ENCODE data around the gene SORBS2.
"Not testable (repeated sequence)": the region's sequence is repeated elsewhere in the genome, so short reads cannot be mapped to it uniquely, and the experiment has no call there.

SORBS2 gene, protein sequence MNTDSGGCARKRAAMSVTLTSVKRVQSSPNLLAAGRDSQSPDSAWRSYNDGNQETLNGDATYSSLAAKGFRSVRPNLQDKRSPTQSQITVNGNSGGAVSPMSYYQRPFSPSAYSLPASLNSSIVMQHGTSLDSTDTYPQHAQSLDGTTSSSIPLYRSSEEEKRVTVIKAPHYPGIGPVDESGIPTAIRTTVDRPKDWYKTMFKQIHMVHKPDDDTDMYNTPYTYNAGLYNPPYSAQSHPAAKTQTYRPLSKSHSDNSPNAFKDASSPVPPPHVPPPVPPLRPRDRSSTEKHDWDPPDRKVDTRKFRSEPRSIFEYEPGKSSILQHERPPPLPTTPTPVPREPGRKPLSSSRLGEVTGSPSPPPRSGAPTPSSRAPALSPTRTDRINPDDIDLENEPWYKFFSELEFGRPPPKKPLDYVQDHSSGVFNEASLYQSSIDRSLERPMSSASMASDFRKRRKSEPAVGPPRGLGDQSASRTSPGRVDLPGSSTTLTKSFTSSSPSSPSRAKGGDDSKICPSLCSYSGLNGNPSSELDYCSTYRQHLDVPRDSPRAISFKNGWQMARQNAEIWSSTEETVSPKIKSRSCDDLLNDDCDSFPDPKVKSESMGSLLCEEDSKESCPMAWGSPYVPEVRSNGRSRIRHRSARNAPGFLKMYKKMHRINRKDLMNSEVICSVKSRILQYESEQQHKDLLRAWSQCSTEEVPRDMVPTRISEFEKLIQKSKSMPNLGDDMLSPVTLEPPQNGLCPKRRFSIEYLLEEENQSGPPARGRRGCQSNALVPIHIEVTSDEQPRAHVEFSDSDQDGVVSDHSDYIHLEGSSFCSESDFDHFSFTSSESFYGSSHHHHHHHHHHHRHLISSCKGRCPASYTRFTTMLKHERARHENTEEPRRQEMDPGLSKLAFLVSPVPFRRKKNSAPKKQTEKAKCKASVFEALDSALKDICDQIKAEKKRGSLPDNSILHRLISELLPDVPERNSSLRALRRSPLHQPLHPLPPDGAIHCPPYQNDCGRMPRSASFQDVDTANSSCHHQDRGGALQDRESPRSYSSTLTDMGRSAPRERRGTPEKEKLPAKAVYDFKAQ (N-terminal part only)

DNA sequence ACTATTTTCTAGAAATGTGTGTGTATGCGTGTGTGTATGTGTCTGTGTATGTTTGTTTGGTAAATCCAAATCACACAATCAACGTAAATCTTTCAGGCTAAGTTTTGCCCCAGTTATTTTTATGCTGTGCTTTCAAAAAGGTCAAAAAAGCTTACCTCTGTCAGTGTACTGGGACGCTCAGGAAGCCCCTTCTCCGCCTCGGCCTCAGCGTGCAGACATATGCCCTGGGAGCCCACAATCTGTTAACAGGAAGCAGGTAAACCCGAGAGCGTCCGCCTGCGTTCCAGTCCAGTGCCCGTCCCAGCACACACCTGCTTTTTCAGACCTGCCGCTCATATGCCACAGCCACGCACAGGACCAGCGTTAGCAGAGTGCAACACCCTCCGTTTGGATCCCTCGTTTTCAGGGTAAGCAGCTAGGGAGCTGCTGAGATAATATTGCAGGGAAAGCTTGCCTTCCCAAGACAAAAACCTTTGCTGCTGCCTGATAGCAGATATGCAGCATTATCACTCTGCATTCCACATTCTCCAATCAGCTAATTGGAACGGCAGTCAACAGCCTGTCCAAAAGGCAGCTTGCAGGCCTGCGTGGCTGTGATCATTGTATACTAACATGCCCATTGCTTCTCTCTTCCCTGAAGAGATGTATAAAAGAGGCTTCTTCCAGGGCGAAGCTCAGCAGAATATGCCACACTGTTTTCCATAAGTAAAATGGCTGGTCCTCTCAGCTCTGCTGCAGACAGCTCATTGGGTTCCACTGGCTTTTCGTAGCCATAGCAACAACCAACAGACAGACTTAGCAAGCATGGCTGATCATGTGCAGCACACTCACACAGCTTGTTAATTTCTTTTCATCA lies at the start of gene SORBS2:
Gene SORBS2 (minus strand): TSS at position 686 of the 856 bp plus-strand sequence. CDS start 121,623 bp downstream, outside the sequence.
- no peak for DNase-seq

DNA sequence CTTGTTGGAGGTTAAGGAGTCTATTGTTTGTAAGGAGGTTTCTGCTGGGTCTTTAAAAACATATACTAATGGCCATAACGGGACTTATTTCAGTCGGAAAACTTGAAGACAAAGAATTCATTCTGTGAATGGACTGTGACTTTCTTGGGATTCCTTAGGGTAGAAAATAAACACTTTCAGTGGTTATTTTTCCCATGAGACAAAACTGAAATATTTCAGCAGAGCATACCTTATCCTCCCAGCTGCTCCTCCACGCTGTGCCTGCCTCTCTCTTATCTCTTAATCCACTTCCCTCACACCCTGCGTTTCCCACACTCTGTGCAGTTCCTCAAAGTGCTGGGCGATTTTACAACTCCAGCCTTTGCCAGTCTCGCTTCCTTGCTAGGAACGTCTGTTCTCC lies 47.1 kb upstream of the SORBS2 start:
- no peak for DNase-seq

DNA sequence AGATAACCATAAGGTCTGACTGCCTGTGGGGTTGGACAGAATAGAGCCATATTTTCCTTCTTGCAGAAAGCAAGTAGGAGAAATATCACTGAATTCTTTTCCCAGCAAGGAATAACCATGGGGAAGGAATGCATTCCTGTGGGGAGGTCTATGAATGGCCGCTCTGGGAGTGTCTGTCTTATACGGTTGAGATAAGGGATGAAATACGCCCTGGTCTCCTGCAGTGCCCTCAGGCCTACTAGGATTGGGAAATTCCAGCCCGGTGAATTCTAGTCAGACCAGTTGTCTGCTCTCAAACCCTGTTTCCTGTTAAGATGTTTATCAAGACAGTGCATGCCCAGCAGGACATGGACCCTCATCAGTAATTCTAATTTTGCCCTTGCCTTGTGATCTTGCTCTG lies 45.6 kb upstream of the SORBS2 start:
- DNase-seq, result not testable (repeated sequence)

DNA sequence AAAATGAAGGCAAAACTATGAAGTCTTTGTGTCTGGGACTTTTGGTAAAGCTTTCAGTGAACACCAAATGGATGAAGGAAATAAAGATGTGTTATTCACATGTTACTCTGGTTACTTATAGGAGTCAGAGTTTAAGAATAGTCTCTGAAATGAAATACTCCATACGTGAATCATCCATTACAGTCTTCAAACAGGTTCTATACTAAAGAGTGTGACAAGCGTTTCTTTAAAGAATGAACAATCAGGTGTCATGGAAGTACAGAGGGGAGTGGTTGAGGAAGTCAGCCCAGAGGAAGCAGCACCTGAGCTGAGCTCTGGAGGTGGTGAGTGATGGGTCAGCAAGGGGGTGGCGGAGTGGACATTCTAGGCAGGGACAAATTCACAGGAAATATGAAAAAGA lies 41.8 kb upstream of the SORBS2 start:
- no peak for DNase-seq

DNA sequence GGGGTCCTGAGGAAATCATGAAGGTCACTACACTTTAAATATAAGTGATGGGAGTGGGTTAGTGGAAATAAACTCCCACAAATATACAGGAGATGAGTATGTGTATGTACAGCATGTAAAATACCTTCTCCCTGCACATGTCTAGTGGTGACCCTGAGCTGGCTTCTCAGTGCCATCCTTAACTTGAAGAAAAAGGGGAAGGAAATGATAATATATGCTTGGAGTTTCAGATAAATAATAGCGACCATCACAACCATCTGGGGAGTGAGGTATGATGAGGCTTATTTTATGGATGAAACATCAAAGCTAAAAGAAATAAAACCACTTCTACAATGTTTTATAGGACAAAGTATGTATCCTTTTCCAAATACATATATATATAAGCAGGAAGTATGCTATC lies 41.0 kb upstream of the SORBS2 start:
- DNase-seq, result no peak

DNA sequence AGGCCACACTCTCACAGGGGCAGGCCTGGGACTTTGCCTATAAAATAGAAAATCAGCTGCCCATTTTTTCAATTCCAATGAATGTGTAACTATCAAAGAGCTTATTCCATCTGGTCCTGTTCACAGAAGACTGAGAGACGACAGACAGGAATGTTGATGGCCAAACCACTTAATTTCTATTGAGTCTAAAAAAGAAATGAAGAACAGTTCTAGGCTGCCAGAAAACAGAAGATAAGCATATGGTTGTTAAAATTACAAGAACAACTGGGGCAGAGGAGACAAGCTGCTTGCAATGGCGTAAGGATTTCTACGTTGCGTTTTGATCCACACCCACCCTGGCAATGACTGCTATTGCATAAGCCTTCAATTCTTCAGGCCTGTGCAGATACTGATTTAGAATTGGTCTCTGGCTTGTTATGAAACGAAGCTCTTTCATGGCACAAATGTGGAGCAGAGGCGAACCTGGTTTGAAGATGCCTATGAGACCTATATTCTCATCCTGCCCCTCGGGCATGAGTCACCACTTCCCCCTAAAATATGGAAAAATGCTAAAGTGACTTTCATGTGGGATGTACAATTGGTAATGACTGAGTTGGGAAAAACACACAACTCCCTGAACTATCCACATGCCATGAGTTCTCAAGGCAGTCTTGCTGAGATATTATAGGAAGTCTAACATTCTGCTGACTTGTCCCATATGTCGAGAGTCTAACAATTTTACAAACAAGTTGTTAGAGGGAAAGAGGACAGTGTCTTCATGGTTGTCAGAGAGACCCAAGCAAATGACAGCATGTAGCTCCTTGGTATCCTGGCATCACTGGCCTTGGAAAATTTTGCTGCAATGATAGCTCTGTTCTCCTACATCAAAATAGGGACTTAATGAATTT lies 37.9 kb upstream of the SORBS2 start:
- no peak for DNase-seq

DNA sequence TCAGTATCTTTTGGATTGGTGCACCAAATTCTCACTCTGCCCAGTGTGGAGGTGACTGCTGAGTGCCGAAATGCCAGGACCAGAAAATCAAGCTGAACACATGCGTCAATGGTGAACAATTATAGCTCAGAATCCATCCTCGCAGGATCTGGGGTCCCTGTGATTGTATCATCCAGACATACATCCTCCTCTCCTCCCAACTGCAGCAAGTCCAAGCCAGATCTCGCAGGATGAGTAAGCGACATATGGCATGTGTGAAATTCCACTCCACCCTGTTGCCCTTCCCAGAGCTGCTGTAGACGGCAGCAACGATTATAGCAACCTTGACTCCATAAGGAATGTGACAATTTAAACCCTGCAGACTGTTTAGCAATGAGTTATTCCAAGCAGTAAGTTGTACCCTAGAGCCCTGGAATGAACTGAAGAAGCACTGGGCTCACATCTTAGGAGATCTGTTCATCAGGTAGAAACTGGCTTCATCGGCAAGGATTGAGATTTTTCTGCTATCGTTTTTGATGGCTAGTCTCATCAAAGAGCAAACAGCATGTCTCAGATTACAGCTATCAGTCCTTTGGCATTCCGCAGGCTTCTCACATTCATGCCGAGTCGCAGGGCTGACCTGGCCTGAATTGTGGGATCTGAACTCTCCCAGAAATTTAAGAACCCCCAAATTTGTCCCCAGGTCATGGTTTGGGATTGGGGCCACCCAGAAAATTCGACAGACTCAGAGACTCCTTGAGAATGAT lies 35.5 kb upstream of the SORBS2 start:
- DNase-seq, result no peak

DNA sequence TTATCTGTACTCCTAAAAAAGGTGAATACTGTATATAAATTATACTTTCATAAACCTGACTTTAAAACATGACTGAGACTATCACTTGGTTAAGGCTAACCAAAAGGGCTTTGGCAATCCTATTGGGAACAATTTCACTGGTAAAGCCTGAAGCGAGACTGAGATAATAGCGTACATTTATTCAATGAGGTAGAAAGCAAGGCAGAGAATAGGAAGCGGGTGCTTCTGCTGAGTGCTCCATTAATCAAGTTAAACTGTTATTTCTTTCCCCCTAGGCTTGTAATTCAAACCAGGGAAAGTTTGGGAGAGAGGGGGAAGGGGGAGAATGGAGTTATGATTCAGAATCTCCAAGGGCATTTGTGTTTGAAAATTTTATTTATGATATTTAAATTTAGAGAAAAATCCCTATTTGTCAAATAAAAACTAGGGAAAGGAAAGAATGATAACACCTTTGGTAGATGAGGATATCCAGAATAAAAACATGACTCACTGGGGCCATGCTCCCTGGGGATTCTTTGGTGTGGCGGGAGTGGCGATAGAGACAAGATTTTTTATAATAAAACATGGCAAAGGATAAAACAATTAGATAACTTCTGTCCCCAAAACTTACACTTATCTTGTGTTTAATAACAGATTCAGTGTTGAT lies 34.6 kb upstream of the SORBS2 start:
- no peak for DNase-seq

DNA sequence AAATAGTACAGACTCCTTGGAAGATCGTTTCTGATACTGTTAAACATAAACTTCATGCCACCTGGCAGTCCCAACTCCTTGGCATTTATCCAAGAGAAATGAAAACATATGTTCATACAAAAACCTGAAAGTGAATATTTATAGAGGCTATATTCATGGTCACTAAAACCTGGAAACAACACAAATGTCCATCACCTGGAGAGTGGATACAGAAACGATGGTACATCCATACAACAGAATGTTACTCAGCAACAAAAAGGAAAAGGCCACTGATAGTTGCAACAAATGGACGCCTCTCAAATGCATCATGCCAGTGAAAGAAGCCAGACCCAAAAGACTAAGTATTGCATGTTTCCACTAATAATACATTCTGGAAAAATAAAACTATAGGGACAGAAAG lies 34.0 kb upstream of the SORBS2 start:
- no peak for DNase-seq

DNA sequence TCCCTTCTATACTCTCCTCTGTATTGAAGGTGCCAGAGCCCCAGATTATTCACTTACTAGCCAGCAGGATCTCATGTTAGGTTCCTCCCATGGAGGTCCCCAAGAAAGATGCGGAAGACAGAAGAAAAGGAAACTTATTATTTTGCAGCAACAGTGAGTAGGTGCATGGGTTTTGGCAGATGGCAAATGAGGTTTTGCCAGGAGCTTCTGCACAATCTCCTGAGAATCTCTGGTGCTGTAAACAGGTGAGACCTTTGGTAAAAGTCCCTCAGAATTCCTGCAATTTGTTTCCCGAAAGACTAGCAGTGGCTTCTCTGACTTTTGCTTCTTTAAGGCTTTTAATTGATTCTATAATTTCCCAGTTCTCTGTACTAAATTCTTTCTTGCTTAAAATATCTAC lies 29.5 kb upstream of the SORBS2 start:
- no peak for DNase-seq

DNA sequence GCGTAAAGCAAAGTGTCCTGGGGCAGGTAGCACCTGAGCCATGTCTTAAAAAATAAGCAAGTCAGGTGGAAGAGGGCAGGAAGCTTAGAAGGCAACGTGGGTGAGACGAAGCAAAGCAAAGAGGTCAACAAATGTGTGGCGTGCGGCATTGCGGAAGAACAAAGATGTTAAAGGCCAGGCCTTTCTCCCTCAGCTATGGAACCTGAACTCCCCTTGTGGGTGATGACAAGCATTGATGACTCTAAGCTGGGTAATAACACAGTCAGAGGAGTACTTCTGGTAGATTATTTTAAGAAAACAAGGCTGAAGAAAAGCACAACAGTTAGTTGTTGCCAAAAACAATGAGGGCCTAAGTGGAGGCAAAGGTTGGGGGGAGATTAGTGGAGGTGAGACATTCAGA lies 29.0 kb upstream of the SORBS2 start:
- DNase-seq, result no peak

DNA sequence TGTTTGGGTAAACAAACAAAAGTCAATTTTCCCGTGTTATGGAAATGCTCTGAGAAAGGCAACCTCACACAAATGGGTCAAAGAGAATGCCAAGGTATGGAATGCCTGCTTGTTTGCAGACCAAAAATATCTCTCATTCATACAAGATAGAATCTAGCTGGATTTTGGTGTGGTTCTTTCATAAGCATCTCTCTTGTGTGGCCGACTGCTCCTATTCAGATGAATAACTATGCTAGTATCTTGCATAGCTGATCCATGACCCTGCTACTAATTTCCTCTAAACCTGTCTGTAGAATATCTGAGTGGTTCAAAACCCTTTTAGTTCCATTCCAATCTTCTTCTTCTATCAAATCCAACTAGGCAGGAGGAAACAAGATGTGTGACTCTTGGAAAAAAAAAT lies 28.2 kb upstream of the SORBS2 start:
- DNase-seq, result no peak

DNA sequence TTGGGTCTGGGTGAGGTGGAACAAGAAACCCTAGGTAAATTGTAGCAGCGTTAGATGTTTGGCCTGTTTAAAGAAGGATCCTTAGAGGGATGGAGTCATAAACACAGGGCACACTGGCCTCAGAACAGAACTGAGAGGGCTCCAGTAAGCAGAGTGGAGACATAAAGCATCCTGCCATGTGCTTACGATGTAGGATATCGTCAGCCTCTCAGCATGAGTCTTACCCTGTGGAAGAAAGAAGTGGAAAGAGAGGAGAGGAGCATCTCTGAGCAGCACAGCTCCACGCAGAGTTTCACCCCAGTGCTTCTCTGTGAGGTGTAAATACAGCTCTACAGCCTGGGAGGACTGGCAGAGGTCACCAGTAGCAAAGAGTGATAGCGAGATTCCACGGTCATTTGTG lies 27.8 kb upstream of the SORBS2 start:
- DNase-seq, result no peak

DNA sequence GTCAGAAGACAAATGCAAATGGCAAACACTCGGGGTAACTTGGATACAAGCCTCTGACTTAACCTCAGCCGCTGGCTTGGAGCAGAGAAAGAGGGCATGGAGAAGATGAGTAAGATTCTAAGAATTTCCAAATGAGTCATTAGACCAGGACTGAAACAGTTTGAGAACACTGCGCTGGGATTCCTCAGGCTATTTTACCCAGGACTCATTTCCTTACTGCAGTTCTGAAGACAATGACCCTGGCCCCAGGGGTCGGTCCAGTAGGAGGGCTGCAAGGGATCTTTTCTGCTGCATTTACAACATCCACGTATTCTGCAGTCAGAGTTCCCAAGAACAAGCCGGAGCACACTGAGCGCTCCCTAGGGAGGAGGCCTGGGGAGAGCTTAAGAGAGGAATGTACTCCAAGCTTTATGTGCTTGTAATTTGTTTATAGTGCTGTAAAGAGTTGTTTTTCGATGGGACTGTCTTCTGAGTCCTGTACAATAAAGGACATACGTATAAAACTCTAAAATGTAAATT lies 27.3 kb upstream of the SORBS2 start:
- no peak for DNase-seq

DNA sequence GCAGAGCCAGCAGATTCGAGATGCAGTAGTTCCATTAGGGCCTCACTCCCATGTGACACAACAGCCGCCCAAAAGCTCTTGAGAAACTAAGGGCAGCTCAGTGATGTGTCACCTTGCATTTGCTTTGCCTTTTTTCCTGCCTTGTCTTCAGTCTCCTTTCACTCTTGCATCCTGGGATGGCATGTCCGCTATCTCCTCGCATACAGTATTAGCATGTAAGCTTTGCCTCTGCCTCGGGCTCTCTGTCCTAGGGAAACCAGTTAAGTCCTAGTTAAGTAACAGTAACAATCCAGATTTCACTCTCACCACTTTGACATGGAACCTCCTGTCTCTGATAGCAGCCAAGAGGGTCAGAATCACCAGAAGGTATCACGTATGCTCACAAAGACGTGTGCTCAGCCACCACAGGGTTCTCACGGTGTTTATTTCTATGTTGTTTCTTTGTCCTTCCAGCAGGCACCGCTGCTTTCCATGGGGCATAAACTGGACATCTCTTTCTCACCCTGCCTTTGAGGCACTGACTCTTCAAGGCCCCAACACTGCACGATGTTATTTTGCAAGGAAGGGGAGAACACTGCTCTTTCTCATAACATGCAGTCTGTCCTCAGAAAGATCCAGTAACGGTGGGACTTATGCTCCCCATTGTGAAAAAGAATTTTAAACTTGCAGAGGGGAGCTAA lies 26.7 kb upstream of the SORBS2 start:
- DNase-seq, result no peak

DNA sequence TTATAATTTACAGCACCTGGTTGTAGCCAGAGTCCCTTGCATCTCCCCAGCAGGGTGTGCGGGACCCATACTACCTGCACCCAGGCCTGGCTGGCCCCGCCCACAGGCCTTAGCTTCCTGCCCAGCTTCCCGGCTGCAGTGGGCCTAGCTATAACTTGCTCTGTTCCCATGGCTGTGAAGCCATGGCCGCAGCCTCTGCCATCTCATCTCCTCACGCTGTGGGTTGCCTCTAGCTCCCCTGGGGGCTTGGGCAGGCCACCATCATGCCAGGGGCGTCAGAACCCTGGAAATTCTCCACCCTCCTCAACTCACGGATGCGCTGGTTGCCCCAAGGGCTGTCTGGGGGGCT lies 26.1 kb upstream of the SORBS2 start:
- DNase-seq, result no peak

DNA sequence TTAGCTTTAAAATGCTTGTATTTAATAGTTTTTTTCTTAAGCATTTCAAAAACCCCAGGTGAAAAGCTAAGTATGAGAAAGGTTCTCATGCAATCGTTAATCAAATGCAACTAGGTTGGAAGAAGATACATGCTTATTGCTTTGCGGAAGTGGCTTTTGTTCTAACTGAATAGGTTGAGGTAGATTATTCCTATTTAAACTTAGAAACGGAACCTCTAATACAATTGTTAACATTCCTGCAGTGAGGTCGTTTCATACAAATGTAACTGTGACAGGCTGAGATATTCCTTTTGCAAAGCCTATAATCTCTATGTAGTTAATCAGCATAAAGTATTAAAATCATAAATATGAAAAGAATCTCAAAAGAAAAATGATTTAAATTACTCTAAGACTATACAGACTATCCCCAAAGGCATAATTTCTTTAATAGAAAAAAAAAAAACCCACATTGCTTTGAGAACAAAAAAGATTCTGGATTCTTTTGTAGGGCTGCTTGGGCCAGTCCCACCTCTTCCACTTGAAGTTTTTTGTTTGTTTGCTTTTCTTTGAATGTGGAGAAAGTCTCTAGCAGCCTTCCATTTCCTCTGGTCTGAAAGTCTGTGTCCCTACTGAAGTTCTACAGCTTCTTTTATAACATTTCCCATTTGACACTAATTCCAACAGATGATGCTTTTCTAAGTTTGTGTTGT lies 25.6 kb upstream of the SORBS2 start:
- no peak for DNase-seq

DNA sequence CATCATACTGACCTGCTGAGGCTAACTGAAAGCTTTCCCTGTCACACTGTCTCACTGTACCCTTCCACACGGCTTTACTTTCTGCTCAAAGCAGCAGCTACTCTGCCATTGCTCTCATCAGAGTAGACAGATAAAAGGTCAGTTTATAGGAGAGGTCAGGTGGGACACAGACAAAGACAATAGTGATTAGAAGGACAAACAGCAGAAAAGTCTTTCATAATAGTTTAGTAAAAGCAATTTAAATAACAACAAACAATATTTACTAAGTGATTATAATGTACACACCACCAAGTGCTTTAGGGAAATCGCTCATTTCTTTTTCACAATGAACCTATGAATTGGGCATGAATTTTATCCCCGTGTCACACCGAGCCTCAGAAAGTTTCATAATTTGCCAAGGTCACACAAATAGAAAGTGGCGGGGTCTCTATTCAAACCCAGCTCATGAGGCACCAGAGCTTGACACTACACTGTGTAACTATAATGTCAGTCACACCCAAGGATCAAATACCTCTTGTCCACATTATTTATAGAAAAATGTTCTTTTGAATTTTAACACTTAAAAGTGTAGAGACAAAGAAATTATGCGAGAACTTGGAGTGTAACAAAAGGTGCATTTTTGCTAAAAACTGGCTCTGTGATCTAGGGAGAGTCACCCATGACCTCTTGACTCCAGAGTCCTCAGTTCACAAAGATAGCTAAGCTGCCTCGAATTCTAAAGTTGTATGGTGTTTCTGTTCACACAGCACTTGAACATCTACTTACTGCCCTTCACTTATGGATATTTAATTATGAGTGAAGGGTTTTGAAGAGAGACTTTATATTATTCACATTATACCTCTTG lies 24.5 kb upstream of the SORBS2 start:
- DNase-seq, result no peak

Measured in inflammatory macrophage treated with lipopolysaccharide for 4 hours (primary cell).